Smooth muscle cell of the brain vasculature (primary cell): ENCODE measurements around the gene VGLL4.
A peak's percentile ranks its signal among the peaks of the same experiment; 100 is the strongest.

Experiments used
- DNase-seq: peaks from one replicate; pipeline ENCODE4 v3.0.0-alpha.2; 2012; ENCODE audit warnings: low read depth, low spot score

VGLL4 gene

GRCh38 chr3:11627612-11628011, 16.1 kb downstream of the VGLL4 start:
- no peak for DNase-seq

DNA sequence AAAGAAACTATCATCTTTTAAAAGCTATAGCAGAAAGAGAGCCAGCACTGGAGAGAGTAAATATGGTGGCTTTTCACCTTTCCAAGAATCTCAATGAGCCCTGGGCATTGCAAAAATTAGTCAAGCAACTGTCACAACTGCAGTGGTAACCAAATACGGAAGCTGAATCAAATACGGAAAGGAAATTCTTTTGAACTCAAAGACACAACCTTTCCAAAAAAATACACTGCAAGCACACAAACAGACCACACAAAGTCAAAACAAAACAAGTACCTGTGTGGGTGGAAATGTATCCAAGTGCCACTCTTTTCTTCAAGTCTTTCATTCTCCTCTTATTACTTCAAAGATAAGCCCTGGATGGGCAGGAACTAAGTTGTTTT, 17.6 kb downstream of the VGLL4 start:
- no peak for DNase-seq

GRCh38 chr3:11625376-11626083, 18.2 kb downstream of the VGLL4 start:
- DNase-seq = no peak

- DNase-seq = no peak
Measured at GRCh38 chr3:11624704-11625375, 18.9 kb downstream of the VGLL4 start.

DNA sequence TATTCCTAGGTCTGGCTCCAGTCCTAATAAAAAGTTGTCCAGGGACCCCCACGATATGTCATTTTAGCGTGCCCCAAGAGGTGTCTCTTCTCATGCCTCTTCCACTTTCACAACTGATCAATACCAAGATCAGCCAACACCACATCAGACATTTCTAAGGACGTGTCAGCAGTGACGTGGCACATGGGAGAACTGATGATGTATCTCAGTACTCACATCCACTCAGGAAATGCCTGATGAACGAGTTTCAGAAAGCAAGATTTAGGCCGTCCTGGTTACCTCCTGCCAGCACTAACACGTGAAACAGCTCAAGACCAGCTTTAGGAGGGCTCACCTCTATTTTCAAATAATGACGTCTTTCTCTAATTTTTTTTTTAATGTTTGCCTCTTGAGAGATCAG, 19.6 kb downstream of the VGLL4 start:
- no peak for DNase-seq

GRCh38 chr3:11622586-11623550, 20.8 kb downstream of the VGLL4 start:
- DNase-seq = no peak

DNA sequence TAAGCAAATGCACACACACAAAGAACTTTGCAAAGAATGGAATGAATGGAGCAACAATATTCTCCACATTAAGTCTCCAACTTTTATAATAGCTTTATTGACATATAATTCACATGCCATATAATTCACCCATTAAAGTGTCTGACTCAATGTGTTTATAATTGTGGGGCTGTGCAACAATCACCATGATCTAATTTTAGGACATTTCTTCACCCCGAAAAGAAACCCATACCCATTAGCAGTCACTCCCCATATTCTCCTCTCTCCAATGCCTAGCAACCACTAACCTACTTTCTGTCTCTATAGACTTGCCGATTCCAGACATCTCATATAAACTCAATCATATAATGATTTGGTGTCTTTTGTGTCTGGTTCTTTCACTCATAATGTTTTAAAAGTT, 22.6 kb downstream of the VGLL4 start:
- no peak for DNase-seq

DNA sequence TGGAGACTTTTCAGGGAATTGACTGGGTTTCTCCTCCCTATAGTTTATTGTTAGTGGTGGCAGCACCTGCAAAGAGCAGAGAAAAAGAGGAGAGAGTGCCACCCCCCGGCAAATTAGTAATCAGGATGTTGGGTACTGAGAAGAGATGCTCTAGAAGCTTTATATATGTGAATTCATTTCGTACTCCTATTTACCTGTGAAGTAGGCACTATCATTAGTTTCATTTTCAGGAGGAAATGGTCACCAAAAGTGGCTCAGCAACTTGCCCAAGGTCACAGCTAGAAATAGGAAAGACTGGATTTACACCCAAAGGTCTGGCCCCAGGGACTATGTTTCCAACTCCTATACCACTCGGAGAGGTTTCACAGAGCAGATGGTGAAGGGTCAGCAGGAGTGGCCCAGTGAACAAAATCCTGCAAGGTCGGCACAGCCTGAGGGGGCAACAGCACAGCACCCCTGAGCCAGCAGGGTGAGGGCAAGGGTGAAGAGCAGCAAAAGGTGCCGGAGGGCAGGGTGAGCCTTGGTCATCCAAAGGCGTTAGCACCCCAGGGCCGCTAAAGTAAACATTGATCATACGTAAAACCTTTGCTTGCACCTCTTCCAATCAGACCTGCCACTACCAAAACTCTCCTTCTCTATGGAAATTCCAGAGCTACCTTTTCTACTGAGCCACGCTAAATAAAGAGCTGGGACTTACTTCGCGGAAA, 23.6 kb downstream of the VGLL4 start:
- no peak for DNase-seq

- no peak for DNase-seq
Measured at GRCh38 chr3:11619461-11619860, 24.3 kb downstream of the VGLL4 start.

DNA sequence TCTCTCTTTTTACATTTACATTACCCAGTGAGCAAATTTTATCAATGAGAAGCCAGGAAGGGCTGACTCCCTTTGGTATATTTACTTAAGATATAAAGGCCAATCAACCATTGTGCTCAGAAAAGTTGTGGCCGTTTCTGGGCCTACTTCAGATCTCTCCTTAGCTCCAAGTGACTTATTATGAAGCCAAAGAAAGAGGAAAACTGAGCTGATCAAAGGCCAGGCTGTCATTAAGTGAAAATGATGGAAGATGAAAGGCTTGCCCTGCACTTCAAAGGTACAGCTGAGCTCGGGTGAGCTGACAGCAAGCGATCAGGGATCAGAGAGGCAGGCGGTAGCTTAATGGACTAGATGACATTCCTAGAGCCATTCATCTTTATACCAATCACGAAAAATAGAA, 24.8 kb downstream of the VGLL4 start:
- DNase-seq = no peak

GRCh38 chr3:11616551-11616950, 27.2 kb downstream of the VGLL4 start:
- no peak for DNase-seq

DNA sequence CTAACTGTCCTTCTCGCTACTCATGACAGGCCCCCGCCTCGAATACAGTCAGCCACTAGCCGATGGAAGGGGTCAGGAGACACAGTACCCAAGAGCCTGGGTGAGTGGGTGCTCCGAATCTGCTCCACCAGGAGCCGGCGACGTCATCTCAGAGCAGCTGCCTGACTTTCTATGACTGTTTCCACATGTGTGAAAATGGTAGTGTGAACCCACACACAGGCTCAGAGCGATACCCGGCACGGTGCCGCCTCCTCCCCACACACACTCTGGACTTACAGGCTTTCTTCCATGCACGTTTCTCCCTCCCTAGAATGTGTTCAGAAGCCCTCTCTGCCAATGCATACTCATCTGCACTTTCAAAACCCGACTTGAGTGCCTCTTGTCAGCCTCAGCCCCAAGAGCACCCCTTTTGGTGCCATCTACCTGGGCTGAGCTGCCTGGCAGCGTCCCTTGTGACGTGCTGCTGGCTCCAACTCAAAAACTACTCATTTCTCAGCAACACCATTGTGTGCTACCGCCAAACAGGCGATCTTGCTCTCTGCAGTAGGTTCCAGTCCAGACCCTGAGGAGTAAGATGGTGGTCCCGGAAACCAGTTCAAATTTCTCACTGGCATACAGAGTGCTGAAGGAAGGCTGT, 29.7 kb downstream of the VGLL4 start:
- no peak for DNase-seq

DNA sequence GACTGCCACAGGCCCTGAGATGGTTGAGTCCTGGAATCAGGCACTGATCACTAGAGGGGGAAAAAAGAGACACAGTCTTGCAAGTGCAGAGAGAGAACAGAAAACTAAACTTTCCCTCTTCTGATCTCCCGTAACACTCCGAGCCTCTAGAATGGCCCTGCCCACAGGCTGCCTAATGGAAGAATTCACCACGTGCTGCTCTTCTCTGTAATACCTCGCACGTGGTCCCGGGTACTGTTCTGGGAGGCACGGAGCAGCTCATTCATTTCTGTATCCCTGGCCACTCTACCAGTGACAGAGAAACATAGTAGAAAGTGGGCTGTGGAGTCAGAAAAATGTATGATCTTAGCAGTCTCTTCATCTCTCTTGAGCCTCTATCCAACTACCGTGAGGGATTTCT, 30.4 kb downstream of the VGLL4 start:
- DNase-seq = no peak

DNA sequence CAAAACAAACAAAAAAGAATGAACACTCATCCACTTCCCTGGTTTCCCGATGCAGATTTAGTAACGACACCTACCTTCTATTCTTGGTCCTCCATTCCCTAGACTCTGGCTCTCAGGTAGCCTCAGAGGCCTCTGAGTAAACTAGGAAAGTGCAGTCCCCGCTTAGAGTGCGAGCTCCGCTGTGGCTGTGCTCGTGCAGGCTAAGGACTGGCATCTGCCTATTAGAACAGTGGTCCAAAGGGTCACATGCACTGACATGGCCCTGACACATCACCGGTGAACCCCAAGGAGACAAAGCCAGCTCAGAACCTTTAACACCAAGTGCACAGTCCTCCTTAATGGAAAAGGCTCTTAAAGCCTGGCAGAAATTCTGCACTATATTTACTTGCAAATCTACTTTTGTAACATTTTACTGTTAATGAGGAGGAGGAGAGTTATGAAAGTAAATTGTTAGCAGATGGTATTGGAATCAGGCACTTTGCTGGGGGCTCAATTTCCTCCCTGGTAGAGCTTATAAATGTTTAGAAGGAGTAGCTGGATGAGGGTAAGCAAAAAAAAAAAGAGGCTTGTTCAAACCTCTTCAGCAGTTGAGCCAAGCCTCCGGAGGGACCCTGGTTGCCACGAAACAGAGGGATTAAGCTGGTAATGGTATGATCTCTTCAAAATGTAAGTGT, 31.1 kb downstream of the VGLL4 start:
- no peak for DNase-seq

DNA sequence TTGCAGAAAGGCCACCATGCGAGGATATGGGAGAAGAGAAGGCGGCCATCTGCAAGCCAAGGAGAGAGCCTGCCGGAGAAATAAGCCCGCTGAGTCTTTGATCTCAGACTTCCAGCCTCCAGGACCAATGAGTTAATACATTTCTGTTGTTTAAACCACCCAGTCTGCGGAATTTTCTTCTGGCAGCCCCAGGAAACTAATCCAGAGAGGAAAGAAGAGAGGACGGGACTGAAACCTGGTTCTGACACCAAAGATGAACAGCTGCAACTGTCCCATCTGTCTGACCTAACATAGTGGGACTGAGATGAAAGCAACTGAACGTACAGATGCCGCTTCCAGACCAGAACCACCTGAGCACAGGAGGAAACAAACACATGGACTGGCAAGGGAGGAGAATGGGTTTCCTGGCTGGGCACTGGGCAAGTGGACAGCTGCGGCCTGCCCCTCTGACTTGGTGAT, 32.3 kb downstream of the VGLL4 start:
- no peak for DNase-seq

DNA sequence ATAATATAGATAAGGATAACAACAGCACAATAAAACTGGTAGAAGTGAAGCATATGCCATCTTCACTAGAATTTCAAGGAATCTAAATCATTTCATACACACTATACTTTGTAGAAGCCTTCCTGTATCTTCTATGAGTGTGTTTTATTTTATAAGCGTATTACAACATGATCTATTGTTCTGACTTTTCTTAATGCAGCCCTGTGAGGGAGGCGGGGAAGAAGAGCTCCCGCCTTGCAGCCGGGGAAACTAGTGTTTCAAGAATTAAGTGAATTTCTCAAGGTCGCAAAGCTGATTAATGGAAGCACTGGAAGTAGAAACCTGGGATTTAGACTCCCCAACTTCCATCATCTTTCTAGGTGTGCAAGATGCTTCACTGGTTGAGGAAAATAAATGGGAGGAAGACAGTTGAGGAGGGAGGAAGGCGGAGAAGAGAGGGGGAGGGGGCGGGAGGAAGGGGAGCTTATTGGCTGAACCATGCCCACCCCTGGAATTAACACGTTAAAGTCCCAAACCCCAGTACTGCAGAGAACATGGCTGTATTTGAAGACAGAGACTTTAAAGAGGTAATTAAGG, 32.9 kb downstream of the VGLL4 start:
- no peak for DNase-seq

DNA sequence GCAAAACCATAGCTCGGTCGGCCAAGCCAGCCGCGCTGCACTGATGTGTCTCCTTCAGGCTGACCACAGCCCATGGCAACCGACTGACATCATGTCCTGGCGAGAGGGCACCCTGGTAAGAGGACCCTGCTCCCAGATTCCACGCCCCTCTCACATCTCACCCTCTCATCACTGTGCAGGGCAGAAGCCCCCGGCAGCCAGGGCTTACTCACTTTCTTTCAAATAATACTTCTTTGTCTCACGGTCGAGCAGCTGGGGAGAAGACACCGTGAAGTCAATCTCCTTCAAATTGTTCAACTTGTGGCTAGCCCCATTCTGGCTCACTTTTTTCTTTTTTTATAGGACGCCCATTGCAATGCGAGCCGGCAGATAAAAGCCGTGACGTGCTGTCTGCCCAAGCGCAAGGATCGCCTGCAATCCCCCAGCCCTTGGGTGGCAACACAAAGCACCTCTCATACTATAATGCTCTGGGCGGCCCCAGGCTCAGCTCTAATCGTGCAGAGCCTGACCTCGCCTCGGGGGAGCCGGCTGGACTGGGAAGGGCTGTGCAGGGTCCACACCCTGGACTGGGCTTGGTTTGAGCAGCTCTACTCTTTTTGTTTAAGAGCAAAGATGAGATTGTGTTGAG, 33.6 kb downstream of the VGLL4 start:
- DNase-seq = peak; percentile 47

DNA sequence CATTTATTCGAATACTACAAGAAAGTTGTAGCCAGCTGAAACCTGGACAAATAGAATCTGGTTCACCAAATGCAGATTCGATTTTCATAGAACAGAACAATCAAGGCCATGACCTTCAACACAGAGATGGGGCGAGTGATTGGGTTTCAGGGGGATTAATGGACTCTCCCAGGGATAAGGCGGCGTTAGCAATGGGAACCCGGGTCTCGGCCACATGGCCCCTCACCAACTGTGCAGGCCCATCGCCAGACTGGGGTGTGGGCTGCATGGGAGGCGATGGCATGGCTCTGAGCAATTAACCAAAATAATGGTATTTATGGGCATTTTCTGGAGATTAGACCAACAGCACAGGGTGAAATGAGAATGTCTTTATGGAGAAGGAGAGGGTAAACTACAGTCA, 34.2 kb downstream of the VGLL4 start:
- DNase-seq = no peak

DNA sequence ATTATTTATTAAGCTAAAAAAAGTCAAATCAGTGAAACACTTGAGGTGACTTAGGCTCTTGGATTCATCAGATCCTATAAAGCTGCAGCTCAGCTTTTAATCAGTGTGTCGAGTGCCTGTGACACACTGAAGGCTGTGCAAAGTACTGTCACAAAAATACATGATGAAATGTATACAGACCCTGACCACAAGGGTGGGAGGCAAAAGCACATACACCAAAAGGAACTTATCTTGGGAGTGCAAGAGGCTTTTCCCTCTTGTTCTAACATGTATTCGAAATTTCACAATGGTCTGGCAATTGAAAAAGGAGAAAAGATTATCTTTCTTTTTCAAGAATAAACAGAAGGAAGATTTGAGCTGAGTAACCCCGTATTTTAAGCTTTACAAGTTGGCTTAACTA, 35.9 kb downstream of the VGLL4 start:
- DNase-seq = no peak
